Mesothelial cell of epicardium (in vitro differentiated cells): ENCODE measurements around the gene GNA12. TPM values are rescaled to one million over a fixed set of nuclear protein-coding genes. Genes with fewer than 3 reads are reported as not detected.

ENCODE experiments used
- DNase-seq, 2 experiments: peaks; one replicate each; pipeline ENCODE4 v3.0.0; 2021; ENCODE audit warnings: low spot score in 2 of 2; ENCODE audit not compliant: unreplicated experiment in 2 of 2
- H3K27ac Mint-ChIP-seq: 2 replicates; pipeline ENCODE4 v1.8.0; 2021; ENCODE audit warnings: mixed read lengths
- H3K27me3 Mint-ChIP-seq: 2 replicates; pipeline ENCODE4 v1.8.0; 2021; ENCODE audit warnings: low read depth, mixed read lengths
- H3K36me3 Mint-ChIP-seq: 2 replicates; pipeline ENCODE4 v1.8.0; 2021; ENCODE audit warnings: mixed read lengths
- H3K4me1 Mint-ChIP-seq: 2 replicates; pipeline ENCODE4 v1.8.0; 2021; ENCODE audit warnings: mixed read lengths
- H3K4me3 Mint-ChIP-seq: 2 replicates; pipeline ENCODE4 v1.8.0; 2021; ENCODE audit warnings: mild to moderate bottlenecking, moderate library complexity, mixed read lengths
- H3K9me3 Mint-ChIP-seq: 2 replicates; pipeline ENCODE4 v1.8.0; 2021; ENCODE audit warnings: mixed read lengths
- total RNA-seq: library from RNA; stranded (reverse); gene quantifications from 3 replicates; pipeline ENCODE4 v1.2.1, GENCODE V29; 2021
- TF ChIP-seq, protein P1 (sequence below): fragments of 200-600 bp; sonication (generic); IDR thresholded peaks from one replicate; pipeline ENCODE4 v1.5.0; 2021; ENCODE audit warnings: antibody characterized with exemption; ENCODE audit not compliant: unreplicated experiment

The GNA12 gene
- total RNA-seq, 1 donor from 2014 or later = 57.1 TPM

DNA sequence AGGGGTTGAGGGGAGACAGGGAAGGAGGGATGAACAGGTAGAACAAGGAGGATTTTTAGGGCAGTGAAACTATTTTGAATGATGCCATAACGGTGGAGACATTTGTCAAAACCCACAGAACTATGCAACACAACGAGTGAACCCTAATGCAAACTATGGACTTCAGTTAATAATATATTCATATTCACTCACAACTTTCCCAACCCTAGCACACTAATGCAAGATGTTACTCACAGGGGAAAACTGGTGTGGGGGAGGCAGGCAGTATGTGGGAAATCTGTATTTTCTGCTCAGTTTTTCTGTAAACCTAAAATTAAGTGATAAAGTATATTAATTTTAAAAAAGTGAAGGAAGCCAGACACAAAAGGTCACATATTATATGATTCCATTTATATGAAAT, 17.3 kb downstream of the GNA12 start:
- H3K9me3 Mint-ChIP-seq = no peaks in the 10 kb centered on the region
- H3K27me3 Mint-ChIP-seq = no peaks in the 10 kb centered on the region
- peaks cover 32% of the 10 kb centered on the region for H3K4me1 Mint-ChIP-seq
- peaks cover 10% of the 10 kb centered on the region for H3K36me3 Mint-ChIP-seq
- TF ChIP-seq, protein P1, sequence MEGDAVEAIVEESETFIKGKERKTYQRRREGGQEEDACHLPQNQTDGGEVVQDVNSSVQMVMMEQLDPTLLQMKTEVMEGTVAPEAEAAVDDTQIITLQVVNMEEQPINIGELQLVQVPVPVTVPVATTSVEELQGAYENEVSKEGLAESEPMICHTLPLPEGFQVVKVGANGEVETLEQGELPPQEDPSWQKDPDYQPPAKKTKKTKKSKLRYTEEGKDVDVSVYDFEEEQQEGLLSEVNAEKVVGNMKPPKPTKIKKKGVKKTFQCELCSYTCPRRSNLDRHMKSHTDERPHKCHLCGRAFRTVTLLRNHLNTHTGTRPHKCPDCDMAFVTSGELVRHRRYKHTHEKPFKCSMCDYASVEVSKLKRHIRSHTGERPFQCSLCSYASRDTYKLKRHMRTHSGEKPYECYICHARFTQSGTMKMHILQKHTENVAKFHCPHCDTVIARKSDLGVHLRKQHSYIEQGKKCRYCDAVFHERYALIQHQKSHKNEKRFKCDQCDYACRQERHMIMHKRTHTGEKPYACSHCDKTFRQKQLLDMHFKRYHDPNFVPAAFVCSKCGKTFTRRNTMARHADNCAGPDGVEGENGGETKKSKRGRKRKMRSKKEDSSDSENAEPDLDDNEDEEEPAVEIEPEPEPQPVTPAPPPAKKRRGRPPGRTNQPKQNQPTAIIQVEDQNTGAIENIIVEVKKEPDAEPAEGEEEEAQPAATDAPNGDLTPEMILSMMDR = no peak
- H3K27ac Mint-ChIP-seq = no peak overlapping the region
- no peak for DNase-seq
- H3K4me3 Mint-ChIP-seq = no peak overlapping the region

DNA sequence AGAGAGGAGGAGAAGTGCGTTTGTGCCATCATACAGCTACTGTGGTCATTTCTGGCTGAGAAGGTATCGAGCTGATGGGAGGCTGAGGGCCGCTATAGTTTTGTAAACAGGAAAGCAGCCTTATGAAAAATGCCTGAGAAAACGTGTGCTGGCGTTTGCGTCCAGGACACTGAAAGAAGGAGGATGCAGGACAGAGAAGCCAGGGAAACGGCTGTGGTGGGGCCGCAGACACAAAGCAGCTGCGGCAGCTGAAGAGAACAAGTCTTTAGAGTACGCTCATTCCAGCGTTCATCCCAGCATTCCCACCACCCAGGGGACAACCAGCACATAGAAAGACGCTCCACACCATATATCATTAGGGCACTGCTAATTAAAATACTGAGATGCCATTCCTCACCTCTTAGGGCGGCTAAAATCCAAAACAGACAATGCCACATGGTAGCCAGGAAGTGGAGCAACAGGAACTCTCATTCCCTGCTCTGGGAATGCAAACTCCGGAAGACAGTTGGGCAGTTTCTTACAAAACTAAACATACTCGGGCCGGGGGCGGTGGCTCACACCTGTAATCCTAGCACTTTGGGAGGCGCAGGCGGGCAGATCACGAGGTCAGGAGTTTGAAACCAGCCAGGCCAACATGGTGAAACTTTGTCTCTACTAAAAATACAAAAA, 18.4 kb downstream of the GNA12 start:
- no peak overlapping the region for H3K27ac Mint-ChIP-seq
- H3K36me3 Mint-ChIP-seq = peaks cover 10% of the 10 kb centered on the region
- no peak for DNase-seq
- H3K27me3 Mint-ChIP-seq = no peaks in the 10 kb centered on the region
- peaks cover 38% of the 10 kb centered on the region for H3K4me1 Mint-ChIP-seq
- no peak overlapping the region for H3K4me3 Mint-ChIP-seq
- TF ChIP-seq, protein P1 = no peak
- H3K9me3 Mint-ChIP-seq = no peaks in the 10 kb centered on the region

DNA sequence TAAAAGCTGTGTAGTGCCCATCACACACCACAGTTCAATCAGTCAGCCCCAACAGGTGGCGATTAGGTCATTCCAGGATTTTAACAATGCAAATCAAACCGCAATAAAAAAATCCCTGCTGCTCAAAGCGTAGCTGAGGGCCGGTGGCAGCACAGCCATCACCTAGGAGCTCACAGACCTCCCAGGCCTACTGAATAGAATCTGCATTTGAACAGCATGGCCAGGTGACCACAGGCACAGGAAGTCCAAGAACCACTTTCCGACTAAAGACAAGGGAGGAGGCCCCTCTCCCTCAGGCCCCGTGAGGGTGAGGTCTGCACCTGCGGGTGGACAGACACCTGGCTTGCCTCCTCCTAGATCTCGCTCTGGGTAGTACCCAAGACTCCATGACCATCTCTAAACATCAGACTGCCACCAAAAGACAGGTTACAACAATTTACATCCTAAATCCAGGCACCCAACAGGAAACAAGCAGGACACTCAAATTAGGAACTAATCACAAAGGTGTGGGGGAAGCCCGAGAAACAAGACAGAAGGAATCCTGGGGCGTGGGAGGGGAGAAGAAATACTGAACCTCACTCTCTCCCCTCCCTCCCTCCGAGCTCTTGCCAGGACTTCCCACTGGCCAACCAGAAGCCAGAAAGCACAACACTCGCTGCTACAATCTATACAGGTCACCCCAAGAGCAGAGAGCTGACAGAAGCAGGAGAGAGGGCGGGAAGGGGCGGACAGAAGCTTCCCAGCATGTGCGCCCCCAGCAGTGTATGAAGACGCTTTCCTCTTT, 19.2 kb downstream of the GNA12 start:
- Mint-ChIP-seq H3K36me3 (peaks cover 10% of the 10 kb centered on the region), H3K27me3 (no peaks in the 10 kb centered on the region)

DNA sequence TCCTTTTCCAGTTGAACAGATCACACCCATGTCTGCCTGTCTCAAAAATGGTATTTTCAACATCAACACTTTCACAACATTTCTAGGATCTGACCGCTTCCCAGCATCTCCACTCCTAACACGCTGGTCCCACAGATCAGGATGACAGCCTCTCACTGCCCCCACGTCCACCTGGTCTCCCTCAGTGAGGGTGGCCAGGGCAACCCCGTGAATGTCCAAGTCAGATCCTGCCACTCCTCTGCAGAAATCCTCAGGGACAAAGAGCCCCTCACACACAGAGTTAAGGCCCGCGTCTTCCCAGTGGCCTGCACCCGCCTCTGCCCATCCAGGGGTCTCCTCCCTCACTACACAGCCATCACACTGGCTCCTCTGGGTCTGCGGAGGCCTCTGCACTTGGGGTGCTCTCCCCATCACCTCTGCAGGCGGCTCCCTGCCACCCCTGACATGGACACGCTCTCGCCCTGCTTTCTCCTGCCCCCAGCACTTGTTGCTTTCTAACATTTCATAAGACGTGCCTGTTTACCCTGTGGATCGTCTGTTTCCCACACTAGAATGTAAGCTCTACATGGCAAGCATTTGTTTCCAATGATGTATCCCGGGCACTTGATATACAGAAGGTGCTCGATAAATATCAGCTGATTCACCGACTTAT, 20.0 kb downstream of the GNA12 start:
- TF ChIP-seq, protein P1 = no peak
- H3K27me3 Mint-ChIP-seq = no peaks in the 10 kb centered on the region
- DNase-seq = no peak
- H3K4me3 Mint-ChIP-seq = no peak overlapping the region
- H3K27ac Mint-ChIP-seq = no peak overlapping the region
- no peaks in the 10 kb centered on the region for H3K9me3 Mint-ChIP-seq
- H3K36me3 Mint-ChIP-seq = peaks cover 10% of the 10 kb centered on the region
- H3K4me1 Mint-ChIP-seq = peaks cover 45% of the 10 kb centered on the region

More for the DNA sequence above, 19.2 kb downstream of the GNA12 start:
- no peaks in the 10 kb centered on the region for H3K9me3 Mint-ChIP-seq
- H3K4me1 Mint-ChIP-seq = peaks cover 42% of the 10 kb centered on the region
- no peak overlapping the region for H3K4me3 Mint-ChIP-seq
- TF ChIP-seq, protein P1 = no peak
- no peak overlapping the region for H3K27ac Mint-ChIP-seq
- DNase-seq = no peak

DNA sequence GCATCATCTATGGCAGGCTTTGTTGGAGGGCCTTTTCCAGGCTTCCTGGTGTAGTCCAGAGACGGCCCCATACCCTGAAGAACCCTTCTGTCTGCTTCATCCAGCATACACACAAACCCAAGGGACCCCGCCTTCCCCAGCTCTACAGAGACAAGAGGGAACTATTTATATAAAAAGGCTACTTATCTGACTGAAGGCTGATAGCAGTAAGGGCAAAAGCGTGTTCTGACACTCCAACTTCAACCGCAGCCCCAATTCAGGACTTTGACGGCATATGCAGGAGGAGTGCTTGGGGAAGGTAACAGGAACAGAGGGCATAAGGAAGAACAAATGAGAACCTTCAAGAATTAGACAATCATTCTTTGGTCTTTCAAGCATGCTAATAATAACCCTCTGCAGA, 21.0 kb downstream of the GNA12 start:
- DNase-seq = no peak
- no peaks in the 10 kb centered on the region for H3K9me3 Mint-ChIP-seq
- no peaks in the 10 kb centered on the region for H3K27me3 Mint-ChIP-seq
- H3K4me1 Mint-ChIP-seq = peaks cover 45% of the 10 kb centered on the region
- H3K27ac Mint-ChIP-seq = no peak overlapping the region
- no peak overlapping the region for H3K4me3 Mint-ChIP-seq
- TF ChIP-seq, protein P1 = no peak
- peaks cover 8% of the 10 kb centered on the region for H3K36me3 Mint-ChIP-seq
